BJ (cell line): Measurements from ENCODE around the gene PRR3. TPM values are rescaled to one million over a fixed set of nuclear protein-coding genes. Genes with fewer than 3 reads are reported as not detected.

Experiments used
- CTCF ChIA-PET: fragments of 350-600 bp; formaldehyde crosslinking; extraction: SDS; loops from one replicate; lab custom pipeline; 2021; ENCODE audit warnings: antibody characterized with exemption, inconsistent platforms; lab: Yijun Ruan, JAX
- POLR2A ChIA-PET: fragments of 300-600 bp; sonication (Branson Sonifier 250); formaldehyde crosslinking; extraction: SDS; loops from one replicate; lab custom pipeline; 2021; ENCODE audit warnings: antibody characterized with exemption; lab: Charles Lee
- DNase-seq: peaks from one replicate; pipeline ENCODE4 v3.0.0-alpha.2; 2011; ENCODE audit warnings: low read depth
- H3K27me3 ChIP-seq: 2 replicates; pipeline ENCODE4 v1.6.0; 2011; ENCODE audit warnings: low read length; ENCODE audit not compliant: control insufficient read depth, insufficient read depth
- H3K36me3 ChIP-seq: 2 replicates; pipeline ENCODE4 v1.5.1; 2011; ENCODE audit warnings: low read length; ENCODE audit not compliant: control insufficient read depth, insufficient read depth
- H3K4me3 ChIP-seq: 2 replicates; pipeline ENCODE4 v1.5.1; 2011; ENCODE audit warnings: low read depth, mild to moderate bottlenecking, control low read depth, low read length
- CTCF ChIP-seq: IDR thresholded peaks from 2 replicates; pipeline ENCODE4 v1.5.1; 2011; ENCODE audit warnings: low read depth, mild to moderate bottlenecking, control low read depth, inconsistent platforms, low read length, moderate library complexity; ENCODE audit not compliant: insufficient read depth
- polyA plus RNA-seq: library from polyadenylated mRNA; depleted of rRNA; stranded (reverse); fragments of >200 nt; gene quantifications from 2 replicates; pipeline ENCODE4 v1.2.3, GENCODE V29; 2011

The PRR3 gene
- polyA plus RNA-seq, 1 experiment: 15.8 TPM

- H3K27me3 ChIP-seq: no peaks in the 10 kb centered on the region
- no peak for TF ChIP-seq CTCF
- ChIA-PET CTCF (interaction anchor here (0.6 to 1.8 kb wide), 7 partner anchors 12 to 39 kb away, joined by 3 to 6 read pairs (median 4); partner anchors contain the start of gene GNL1), POLR2A (interaction anchor here (0.5 to 1.0 kb wide), 4 partner anchors 14 to 55 kb away, joined by 3 to 13 read pairs (median 6); partner anchors contain the start of gene PRR3)
- DNase-seq: peak; percentile 83
- peak within 1 kb of the TSS; percentile 85 for H3K4me3 ChIP-seq
- no peaks in the 10 kb centered on the region for H3K36me3 ChIP-seq
These were observed 14.1 kb downstream of the PRR3 start, which contains the start of gene ABCF1 for GRCh38 chr6:30571075-30571761. ABCF1 (plus strand) TSS chr6:30571442; CDS start chr6:30571488, 46 bp downstream.

GRCh38 chr6:30571762-30572082 lies 14.6 kb downstream of the PRR3 start:
- CTCF ChIA-PET: interaction anchor here (1.4 to 1.6 kb wide), 3 partner anchors 19 to 30 kb away, joined by 3 to 6 read pairs (median 4); no protein-coding TSS in a partner anchor
- Histone ChIP-seq H3K27me3 (no peaks in the 10 kb centered on the region), H3K4me3 (peak overlapping the region; percentile 85), H3K36me3 (peaks cover 1% of the 10 kb centered on the region; the same call in 1 of the 2 replicates)
- POLR2A ChIA-PET: interaction anchor here (0.5 to 1.0 kb wide), 4 partner anchors 14 to 55 kb away, joined by 3 to 13 read pairs (median 6); partner anchors contain the start of gene PRR3
- no peak for TF ChIP-seq CTCF
- no peak for DNase-seq

GRCh38 chr6:30572148-30572547 lies 15.1 kb downstream of the PRR3 start:
- Histone ChIP-seq H3K4me3 (peak overlapping the region; percentile 85), H3K36me3 (peaks cover 2% of the 10 kb centered on the region; the same call in 1 of the 2 replicates), H3K27me3 (no peaks in the 10 kb centered on the region)
- no peak for DNase-seq
- POLR2A ChIA-PET: no interaction called here
- CTCF ChIA-PET: no interaction called here
- TF ChIP-seq CTCF: no peak

GRCh38 chr6:30573113-30573512 lies 16.0 kb downstream of the PRR3 start:
- H3K4me3 ChIP-seq: no peak overlapping the region
- TF ChIP-seq CTCF: no peak
- no peak for DNase-seq
- H3K36me3 ChIP-seq: peaks cover 10% of the 10 kb centered on the region
- H3K27me3 ChIP-seq: no peaks in the 10 kb centered on the region
- ChIA-PET POLR2A (no interaction called here), CTCF (no interaction called here)

- Histone ChIP-seq H3K27me3 (no peaks in the 10 kb centered on the region), H3K36me3 (peaks cover 27% of the 10 kb centered on the region), H3K4me3 (no peak overlapping the region)
- DNase-seq: no peak
- CTCF ChIA-PET: interaction anchor here (0.6 to 2.5 kb wide), 4 partner anchors 19 to 121 kb away, joined by 3 to 8 read pairs (median 4); no protein-coding TSS in a partner anchor
- no peak for TF ChIP-seq CTCF
- POLR2A ChIA-PET: interaction anchor here (0.5 to 0.7 kb wide), 2 partner anchors 43 to 150 kb away, joined by 4 to 5 read pairs; no protein-coding TSS in a partner anchor
These were observed 21.0 kb downstream of the PRR3 start for GRCh38 chr6:30578051-30578450.
